Measurements from ENCODE around the gene GFY.

GFY gene

GRCh38 chr19:49425178-49425577, at the start of gene GFY:
Gene GFY, plus strand, starts transcription at chr19:49425388. Its CDS starts 1,043 bp downstream, at chr19:49426431.
- DNase-seq (ENCODE audit: low read depth), result no peak
- H3K4me3 ChIP-seq (ENCODE audit: low read length), result no peak within 1 kb of the TSS
- TF ChIP-seq, protein P1, sequence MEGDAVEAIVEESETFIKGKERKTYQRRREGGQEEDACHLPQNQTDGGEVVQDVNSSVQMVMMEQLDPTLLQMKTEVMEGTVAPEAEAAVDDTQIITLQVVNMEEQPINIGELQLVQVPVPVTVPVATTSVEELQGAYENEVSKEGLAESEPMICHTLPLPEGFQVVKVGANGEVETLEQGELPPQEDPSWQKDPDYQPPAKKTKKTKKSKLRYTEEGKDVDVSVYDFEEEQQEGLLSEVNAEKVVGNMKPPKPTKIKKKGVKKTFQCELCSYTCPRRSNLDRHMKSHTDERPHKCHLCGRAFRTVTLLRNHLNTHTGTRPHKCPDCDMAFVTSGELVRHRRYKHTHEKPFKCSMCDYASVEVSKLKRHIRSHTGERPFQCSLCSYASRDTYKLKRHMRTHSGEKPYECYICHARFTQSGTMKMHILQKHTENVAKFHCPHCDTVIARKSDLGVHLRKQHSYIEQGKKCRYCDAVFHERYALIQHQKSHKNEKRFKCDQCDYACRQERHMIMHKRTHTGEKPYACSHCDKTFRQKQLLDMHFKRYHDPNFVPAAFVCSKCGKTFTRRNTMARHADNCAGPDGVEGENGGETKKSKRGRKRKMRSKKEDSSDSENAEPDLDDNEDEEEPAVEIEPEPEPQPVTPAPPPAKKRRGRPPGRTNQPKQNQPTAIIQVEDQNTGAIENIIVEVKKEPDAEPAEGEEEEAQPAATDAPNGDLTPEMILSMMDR (conservative IDR thresholded peaks at IDR 0.05; ENCODE audit: low read length), result no peak

- TF ChIP-seq, protein P1 (conservative IDR thresholded peaks at IDR 0.05; ENCODE audit: low read length), result no peak
- H3K4me3 ChIP-seq (ENCODE audit: low read length), result no peak overlapping the region
- DNase-seq (ENCODE audit: low read depth), result no peak
Measured at GRCh38 chr19:49378512-49378911, 46.7 kb upstream of the GFY start.

GRCh38 chr19:49380391-49380790, 44.8 kb upstream of the GFY start:
- H3K4me3 ChIP-seq (ENCODE audit: low read length), result no peak overlapping the region
- TF ChIP-seq, protein P1 (conservative IDR thresholded peaks at IDR 0.05; ENCODE audit: low read length), result no peak
- no peak for DNase-seq (ENCODE audit: low read depth)

DNA sequence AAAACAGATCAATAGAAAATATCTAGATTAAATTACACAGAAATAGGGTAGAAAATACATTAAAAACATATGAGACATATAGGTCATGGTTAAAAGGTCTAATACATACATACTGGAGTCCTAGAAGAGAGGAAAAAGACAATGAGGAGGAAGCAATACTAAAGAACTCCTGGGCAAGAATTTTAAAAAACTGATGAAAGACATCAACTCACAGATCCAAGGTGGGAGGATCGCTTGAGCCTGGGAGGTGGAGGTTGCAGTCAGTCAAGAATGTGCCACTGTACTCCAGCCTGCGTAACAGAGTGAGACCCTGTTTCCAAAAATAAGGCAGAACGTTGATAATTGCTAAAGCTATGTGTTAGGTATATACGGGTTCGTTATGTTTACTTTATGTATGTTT, 42.5 kb upstream of the GFY start:
- H3K4me3 ChIP-seq (ENCODE audit: low read length), result no peak overlapping the region
- DNase-seq (ENCODE audit: low read depth), result no peak
- TF ChIP-seq, protein P1 (conservative IDR thresholded peaks at IDR 0.05; ENCODE audit: low read length), result no peak

DNA sequence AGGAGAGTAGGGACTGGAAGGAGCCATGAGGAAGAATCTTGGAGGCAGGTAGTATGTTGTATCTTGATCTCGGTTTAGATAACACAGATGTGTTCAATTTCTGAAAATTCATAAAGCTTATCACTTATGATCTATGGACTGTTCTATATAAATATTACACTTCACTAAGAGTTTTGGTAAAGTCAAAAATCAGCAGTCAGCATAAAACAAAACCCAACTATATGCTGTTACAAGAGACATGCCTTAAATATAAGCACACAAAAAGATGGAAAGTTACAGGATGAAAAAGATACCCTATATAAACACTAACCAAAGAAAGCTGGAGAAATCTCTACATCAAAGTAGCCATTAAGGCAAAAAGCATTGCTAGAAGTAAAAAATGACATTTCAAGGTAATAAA, 41.6 kb upstream of the GFY start:
- no peak for DNase-seq (ENCODE audit: low read depth)
- H3K4me3 ChIP-seq (ENCODE audit: low read length), result no peak overlapping the region
- TF ChIP-seq, protein P1 (conservative IDR thresholded peaks at IDR 0.05; ENCODE audit: low read length), result no peak

DNA sequence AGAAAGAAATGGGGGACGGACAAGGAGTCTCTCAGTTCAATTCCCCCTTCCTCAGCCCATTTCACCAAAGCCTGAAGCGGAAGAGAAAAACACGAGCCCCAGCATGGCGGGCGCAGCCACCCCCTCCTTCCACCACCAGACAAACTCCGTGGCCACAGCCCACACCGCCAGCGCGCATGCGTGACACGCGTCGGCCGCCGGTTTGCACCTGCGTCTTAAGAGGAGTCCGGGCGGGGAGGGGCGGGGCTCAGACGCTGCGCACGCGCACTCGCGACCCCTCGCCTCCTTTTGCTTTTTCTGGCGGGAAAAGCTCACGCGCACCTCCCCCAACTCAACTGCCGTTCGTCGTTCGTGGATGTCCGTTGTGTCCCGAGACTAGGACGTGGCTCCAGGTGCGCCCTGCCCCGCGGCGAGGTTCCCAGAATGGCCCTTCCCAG, 37.2 kb upstream of the GFY start, which contains the start of gene KASH5:
Gene KASH5, plus strand, starts transcription at position 314 of the 437 bp plus-strand sequence. CDS start 2,635 bp downstream, outside the sequence.
- TF ChIP-seq, protein P1 (conservative IDR thresholded peaks at IDR 0.05; ENCODE audit: low read length), result no peak
- DNase-seq (ENCODE audit: low read depth), result peak; percentile 53

DNA sequence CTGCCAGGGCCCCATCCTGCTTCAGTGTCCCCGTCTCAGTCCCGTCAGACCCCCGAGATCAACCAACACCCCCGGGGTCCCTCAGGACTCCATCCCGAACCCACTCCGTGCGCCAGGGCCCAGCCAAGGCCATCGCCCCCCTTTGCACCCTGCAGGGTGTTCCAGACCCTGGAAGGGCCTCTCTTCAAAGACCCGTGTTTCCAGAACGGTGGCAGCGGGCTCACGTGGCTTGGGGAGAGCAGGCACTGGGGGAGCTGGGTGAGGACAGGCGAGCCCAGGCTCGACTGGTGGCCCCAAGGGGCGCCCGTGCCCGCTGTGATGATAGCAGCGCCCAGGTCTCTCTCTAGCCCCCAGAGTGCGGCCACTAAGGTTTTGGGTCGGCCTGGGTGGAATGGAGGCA, 35.8 kb upstream of the GFY start:
- H3K4me3 ChIP-seq (ENCODE audit: low read length), result no peak overlapping the region
- DNase-seq (ENCODE audit: low read depth), result no peak
- TF ChIP-seq, protein P1 (conservative IDR thresholded peaks at IDR 0.05; ENCODE audit: low read length), result no peak

More for the DNA sequence above, 37.2 kb upstream of the GFY start, which contains the start of gene KASH5:
- H3K4me3 ChIP-seq (ENCODE audit: low read length), result no peak within 1 kb of the TSS
